CD4-positive, alpha-beta memory T cell (primary cell): ENCODE data around the gene MAP2K5. TPM values are rescaled to one million over a fixed set of nuclear protein-coding genes. Genes with fewer than 3 reads are reported as not detected.

Source experiments
- CTCF ChIA-PET: fragments of 350-600 bp; sonication (Branson Sonifier 250); formaldehyde crosslinking; loops from one replicate; lab custom pipeline; 2021; ENCODE audit warnings: inconsistent platforms; ENCODE audit not compliant: partially characterized antibody; lab: Charles Lee
- POLR2A ChIA-PET: fragments of 350-600 bp; sonication (Branson Sonifier 250); formaldehyde crosslinking; loops from one replicate; lab custom pipeline; 2021; ENCODE audit not compliant: partially characterized antibody; lab: Charles Lee
- DNase-seq, 5 donors: peaks; one replicate each; pipeline versions ENCODE4 v3.0.0 to v3.0.0-alpha.2; 2020 to 2022; ENCODE audit warnings: mixed read lengths in 1 of 5
- H3K27ac ChIP-seq: one replicate; pipeline ENCODE4 v1.7.0; 2013; ENCODE audit warnings: low read depth, low read length
- H3K27me3 ChIP-seq: 2 replicates; pipeline ENCODE4 v1.7.0; 2013; ENCODE audit warnings: mild to moderate bottlenecking, low read length, moderate library complexity; ENCODE audit not compliant: insufficient read depth
- H3K36me3 ChIP-seq: 2 replicates; pipeline ENCODE4 v1.7.0; 2013; ENCODE audit warnings: mild to moderate bottlenecking, low read length, moderate library complexity; ENCODE audit not compliant: insufficient read depth
- H3K4me1 ChIP-seq: 2 replicates; pipeline ENCODE4 v1.7.0; 2013; ENCODE audit warnings: mild to moderate bottlenecking, low read length, moderate library complexity; ENCODE audit not compliant: insufficient read depth
- H3K4me3 ChIP-seq, 2 donors: one replicate each; pipeline ENCODE4 v1.7.0; 2013; ENCODE audit warnings: low read length in 2 of 2, mild to moderate bottlenecking in 1 of 2
- H3K9me3 ChIP-seq, 2 donors: one replicate each; pipeline ENCODE4 v1.7.0; 2013; ENCODE audit warnings: low read length in 2 of 2, control low read depth in 1 of 2; ENCODE audit not compliant: control insufficient read depth in 1 of 2
- H3K27ac Mint-ChIP-seq, 7 donors: one replicate each; pipeline ENCODE4 v1.8.0; 2020 to 2021; ENCODE audit warnings: mixed read lengths in 7 of 7, mild to moderate bottlenecking in 6 of 7, inconsistent platforms in 3 of 7, moderate library complexity in 3 of 7
- H3K27me3 Mint-ChIP-seq, 2 donors: one replicate each; pipeline ENCODE4 v1.8.0; 2020 to 2021; ENCODE audit warnings: mixed read lengths in 2 of 2
- H3K36me3 Mint-ChIP-seq, 2 donors: one replicate each; pipeline ENCODE4 v1.8.0; 2020 to 2021; ENCODE audit warnings: mixed read lengths in 2 of 2, inconsistent platforms in 1 of 2, mild to moderate bottlenecking in 1 of 2
- H3K4me1 Mint-ChIP-seq, 4 donors: one replicate each; pipeline ENCODE4 v1.8.0; 2020 to 2021; ENCODE audit warnings: mixed read lengths in 4 of 4, mild to moderate bottlenecking in 1 of 4
- H3K4me3 Mint-ChIP-seq, 8 donors: one replicate each; pipeline ENCODE4 v1.8.0; 2020 to 2021; ENCODE audit warnings: mixed read lengths in 8 of 8, mild to moderate bottlenecking in 7 of 8, moderate library complexity in 6 of 8, inconsistent platforms in 3 of 8
- H3K9me3 Mint-ChIP-seq, 8 donors: one replicate each; pipeline ENCODE4 v1.8.0; 2020 to 2021; ENCODE audit warnings: mixed read lengths in 8 of 8, mild to moderate bottlenecking in 5 of 8, inconsistent platforms in 3 of 8, moderate library complexity in 1 of 8
- intact Hi-C: fragments of 100-400 bp; cut with micrococcal nuclease; formaldehyde crosslinking; loops from one replicate; pipeline ENCODE4 v1.15.1; 2023
- polyA plus RNA-seq, 2 donors: library from polyadenylated mRNA; unstranded; fragments of 300-500 nt; fragmentation: Illumina TruSeq; gene quantifications; one replicate each; pipeline ENCODE4 v1.2.3, GENCODE V29; 2021
- total RNA-seq, 2 experiments: library from RNA; stranded (reverse); gene quantifications; one replicate each; pipeline ENCODE4 v1.2.3, GENCODE V29; 2021

The MAP2K5 gene
- total and polyA plus RNA-seq, 4 experiments from 2014 or later = 15.2 to 31.4 (median 24.9) TPM

DNA sequence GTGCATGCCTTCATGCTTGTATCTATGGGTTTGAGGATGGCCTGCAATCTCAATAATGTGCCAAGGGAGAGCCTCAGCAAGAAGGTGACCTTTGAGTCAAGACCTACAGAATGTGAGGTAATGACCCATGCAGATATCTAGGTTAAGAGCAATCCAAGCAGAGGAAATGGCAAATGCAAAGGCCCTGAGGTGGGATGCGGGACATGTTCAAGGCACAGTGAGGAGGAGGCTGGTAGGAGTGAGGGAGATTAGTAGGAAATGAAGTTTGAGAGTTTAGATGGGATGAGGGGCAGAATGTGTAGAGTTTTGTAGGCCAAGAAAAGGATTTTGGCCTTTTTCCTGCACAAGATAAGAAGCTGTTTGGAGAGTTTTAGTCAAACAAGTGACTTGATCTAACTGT is 4.7 kb upstream of the MAP2K5 start:
- Mint-ChIP-seq H3K4me3 (peak overlapping the region in 2 of 8 donors; percentile 3 to 18), H3K36me3 (peaks cover 0 to 11% of the 10 kb centered on the region in 2 donors), H3K4me1 (peaks cover 15 to 31% (median 22%) of the 10 kb centered on the region in 4 donors), H3K27me3 (no peaks in the 10 kb centered on the region), H3K27ac (peak overlapping the region in 2 of 7 donors; percentile 42 to 54), H3K9me3 (no peaks in the 10 kb centered on the region)
- Histone ChIP-seq H3K4me1 (peaks cover 19% of the 10 kb centered on the region), H3K27ac (no peak overlapping the region), H3K4me3 (no peak overlapping the region), H3K9me3 (no peaks in the 10 kb centered on the region), H3K27me3 (no peaks in the 10 kb centered on the region), H3K36me3 (no peaks in the 10 kb centered on the region)
- CTCF ChIA-PET = no interaction called here
- no peak for DNase-seq
- POLR2A ChIA-PET = interaction anchor here (0.8 kb wide), 1 partner anchor 12 kb away, joined by 3 read pairs; no protein-coding TSS in a partner anchor
- intact Hi-C loops = no loop called here

DNA sequence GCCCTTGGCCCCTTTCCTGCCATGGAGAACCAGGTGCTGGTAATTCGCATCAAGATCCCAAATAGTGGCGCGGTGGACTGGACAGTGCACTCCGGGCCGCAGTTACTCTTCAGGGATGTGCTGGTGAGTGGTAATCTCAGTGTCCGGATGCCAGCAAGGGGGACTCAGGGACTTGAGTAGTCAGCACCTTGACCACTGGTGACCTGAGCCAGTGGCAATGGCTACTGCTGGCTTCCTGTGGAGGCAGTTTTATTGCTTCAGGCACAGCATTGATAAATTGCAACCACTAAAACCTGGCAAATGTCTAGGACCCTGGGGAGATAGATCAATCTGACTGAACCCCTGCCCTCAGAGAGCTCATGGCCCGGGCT is 830 bp downstream of the MAP2K5 start:
- Mint-ChIP-seq H3K36me3 (peaks cover 8 to 27% of the 10 kb centered on the region in 2 donors), H3K4me3 (peak overlapping the region; percentile 89 to 98 (median 95)), H3K4me1 (peaks cover 37 to 71% (median 56%) of the 10 kb centered on the region in 4 donors), H3K27ac (peak overlapping the region; percentile 87 to 94 (median 90)), H3K9me3 (no peaks in the 10 kb centered on the region), H3K27me3 (no peaks in the 10 kb centered on the region)
- peak overlapping the region; percentile 77 for H3K27ac ChIP-seq
- peak overlapping the region; percentile 67 to 81 for H3K4me3 ChIP-seq
- no peaks in the 10 kb centered on the region for H3K27me3 ChIP-seq
- no peaks in the 10 kb centered on the region for H3K9me3 ChIP-seq
- ChIA-PET POLR2A (interaction anchor here (1.6 to 3.7 kb wide), 3 partner anchors 8 to 22 kb away, joined by 4 to 94 read pairs (median 12); partner anchors contain the start of gene C15orf61), CTCF (no interaction called here)
- peaks cover 51% of the 10 kb centered on the region for H3K4me1 ChIP-seq
- intact Hi-C loops = loop anchor here (5.0 kb wide), 2 partner anchors 734 to 1036 kb away; partner anchors contain the start of genes FEM1B and ZWILCH
- no peak for DNase-seq
- peaks cover 7% of the 10 kb centered on the region for H3K36me3 ChIP-seq

- intact Hi-C loops = loop anchor here (5.0 kb wide), 2 partner anchors 733 to 1037 kb away; partner anchors contain the start of genes FEM1B and ZWILCH
- Mint-ChIP-seq H3K27ac (peak overlapping the region in 6 of 7 donors; percentile 30 to 94 (median 77)), H3K4me1 (peaks cover 37 to 72% (median 55%) of the 10 kb centered on the region in 4 donors), H3K36me3 (peaks cover 8 to 33% of the 10 kb centered on the region in 2 donors), H3K4me3 (peak overlapping the region in 7 of 8 donors; percentile 43 to 98 (median 91)), H3K9me3 (no peaks in the 10 kb centered on the region), H3K27me3 (no peaks in the 10 kb centered on the region)
- POLR2A ChIA-PET = no interaction called here
- DNase-seq = no peak
- no peaks in the 10 kb centered on the region for H3K9me3 ChIP-seq
- H3K36me3 ChIP-seq = peaks cover 8% of the 10 kb centered on the region
- H3K27ac ChIP-seq = no peak overlapping the region
- no peaks in the 10 kb centered on the region for H3K27me3 ChIP-seq
- peaks cover 53% of the 10 kb centered on the region for H3K4me1 ChIP-seq
- CTCF ChIA-PET = no interaction called here
- no peak overlapping the region for H3K4me3 ChIP-seq
These were observed 2.0 kb downstream of the MAP2K5 start for GRCh38 chr15:67544475-67544874.

- Mint-ChIP-seq H3K36me3 (peaks cover 16 to 41% of the 10 kb centered on the region in 2 donors), H3K27ac (peak overlapping the region in 2 of 7 donors; percentile 7 to 24), H3K27me3 (no peaks in the 10 kb centered on the region), H3K4me3 (peak overlapping the region in 3 of 8 donors; percentile 15 to 53 (median 23)), H3K9me3 (no peaks in the 10 kb centered on the region), H3K4me1 (peaks cover 36 to 63% (median 50%) of the 10 kb centered on the region in 4 donors)
- Histone ChIP-seq H3K9me3 (no peaks in the 10 kb centered on the region), H3K27me3 (no peaks in the 10 kb centered on the region), H3K4me3 (no peak overlapping the region), H3K4me1 (peaks cover 42% of the 10 kb centered on the region), H3K27ac (no peak overlapping the region), H3K36me3 (peaks cover 14% of the 10 kb centered on the region)
- POLR2A ChIA-PET = no interaction called here
- intact Hi-C loops = no loop called here
- CTCF ChIA-PET = no interaction called here
- DNase-seq = no peak
These were observed 3.4 kb downstream of the MAP2K5 start for GRCh38 chr15:67545864-67546263.

DNA sequence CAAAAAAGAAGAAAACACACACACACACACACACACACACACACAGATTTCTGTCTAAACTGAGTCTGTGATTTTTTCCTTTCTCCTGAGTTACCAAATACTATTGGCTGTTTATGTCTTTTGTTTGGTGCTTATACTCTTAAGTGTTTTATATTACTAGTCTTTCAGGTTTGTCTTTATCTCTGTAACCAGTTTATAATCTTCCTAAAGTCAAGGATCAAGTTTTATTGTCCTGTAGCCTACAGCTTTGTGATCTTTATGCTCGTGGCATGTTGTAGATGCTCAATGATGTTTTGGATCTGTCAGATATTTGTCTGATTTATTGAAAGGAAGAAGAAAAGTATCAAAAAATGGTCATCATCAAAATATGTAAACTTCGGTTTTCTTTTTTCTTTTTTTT is 4.6 kb downstream of the MAP2K5 start:
- Mint-ChIP-seq H3K36me3 (peaks cover 21 to 39% of the 10 kb centered on the region in 2 donors), H3K27ac (peak overlapping the region in 2 of 7 donors; percentile 29 to 37), H3K4me1 (peaks cover 31 to 53% (median 45%) of the 10 kb centered on the region in 4 donors), H3K27me3 (no peaks in the 10 kb centered on the region), H3K4me3 (no peak overlapping the region), H3K9me3 (no peaks in the 10 kb centered on the region)
- CTCF ChIA-PET = no interaction called here
- POLR2A ChIA-PET = interaction anchor here (0.7 kb wide), 1 partner anchor 25 kb away, joined by 3 read pairs; no protein-coding TSS in a partner anchor
- Histone ChIP-seq H3K9me3 (no peaks in the 10 kb centered on the region), H3K4me3 (no peak overlapping the region), H3K27me3 (no peaks in the 10 kb centered on the region), H3K36me3 (peaks cover 17% of the 10 kb centered on the region), H3K27ac (no peak overlapping the region), H3K4me1 (peaks cover 37% of the 10 kb centered on the region)
- intact Hi-C loops = no loop called here
- no peak for DNase-seq

- H3K4me3 ChIP-seq = no peak overlapping the region
- H3K36me3 ChIP-seq = peaks cover 17% of the 10 kb centered on the region
- intact Hi-C loops = no loop called here
- Mint-ChIP-seq H3K4me3 (no peak overlapping the region), H3K4me1 (peaks cover 31 to 53% (median 44%) of the 10 kb centered on the region in 4 donors), H3K27ac (no peak overlapping the region), H3K27me3 (no peaks in the 10 kb centered on the region), H3K9me3 (no peaks in the 10 kb centered on the region), H3K36me3 (peaks cover 21 to 37% of the 10 kb centered on the region in 2 donors)
- H3K9me3 ChIP-seq = no peaks in the 10 kb centered on the region
- DNase-seq = no peak
- no peak overlapping the region for H3K27ac ChIP-seq
- POLR2A ChIA-PET = no interaction called here
- CTCF ChIA-PET = no interaction called here
- peaks cover 37% of the 10 kb centered on the region for H3K4me1 ChIP-seq
- no peaks in the 10 kb centered on the region for H3K27me3 ChIP-seq
These were observed 5.3 kb downstream of the MAP2K5 start for GRCh38 chr15:67547836-67548235.

GRCh38 chr15:67548236-67548852 is 5.8 kb downstream of the MAP2K5 start:
- ChIA-PET POLR2A (no interaction called here), CTCF (interaction anchor here (1.4 kb wide), 1 partner anchor 47 kb away, joined by 6 read pairs; no protein-coding TSS in a partner anchor)
- Mint-ChIP-seq H3K4me3 (no peak overlapping the region), H3K36me3 (peaks cover 25 to 41% of the 10 kb centered on the region in 2 donors), H3K4me1 (peaks cover 30 to 48% (median 41%) of the 10 kb centered on the region in 4 donors), H3K27me3 (no peaks in the 10 kb centered on the region), H3K9me3 (no peaks in the 10 kb centered on the region), H3K27ac (no peak overlapping the region)
- H3K27ac ChIP-seq = no peak overlapping the region
- H3K27me3 ChIP-seq = no peaks in the 10 kb centered on the region
- no peak overlapping the region for H3K4me3 ChIP-seq
- no peaks in the 10 kb centered on the region for H3K9me3 ChIP-seq
- intact Hi-C loops = no loop called here
- H3K4me1 ChIP-seq = peaks cover 32% of the 10 kb centered on the region
- H3K36me3 ChIP-seq = peaks cover 17% of the 10 kb centered on the region
- no peak for DNase-seq
